CD4-positive, alpha-beta T cell treated with Interleukin-17A for 1 hour (primary cell): Measurements from ENCODE around the gene SPOCK1.

Experiments
- DNase-seq: peaks from one replicate; pipeline ENCODE4 v3.0.0-alpha.2; 2020

SPOCK1 gene

GRCh38 chr5:137491121-137491520 lies 8.0 kb downstream of the SPOCK1 start:
- DNase-seq, result no peak

GRCh38 chr5:137490591-137490990 lies 8.5 kb downstream of the SPOCK1 start:
- DNase-seq, result no peak

GRCh38 chr5:137488974-137489373 lies 10.2 kb downstream of the SPOCK1 start:
- DNase-seq, result no peak

GRCh38 chr5:137488516-137488915 lies 10.6 kb downstream of the SPOCK1 start:
- no peak for DNase-seq

- no peak for DNase-seq
These were observed 11.5 kb downstream of the SPOCK1 start for GRCh38 chr5:137487600-137487999.

- DNase-seq, result no peak
These were observed 12.4 kb downstream of the SPOCK1 start for GRCh38 chr5:137486707-137487106.

- DNase-seq, result no peak
These were observed 17.5 kb downstream of the SPOCK1 start for GRCh38 chr5:137481596-137481995.

GRCh38 chr5:137478043-137478442 lies 21.1 kb downstream of the SPOCK1 start:
- no peak for DNase-seq

- DNase-seq, result no peak
These were observed 28.3 kb downstream of the SPOCK1 start for GRCh38 chr5:137470921-137471220.

GRCh38 chr5:137470111-137470920 lies 28.8 kb downstream of the SPOCK1 start:
- DNase-seq, result no peak

- no peak for DNase-seq
These were observed 32.2 kb downstream of the SPOCK1 start for GRCh38 chr5:137466889-137467288.

GRCh38 chr5:137465930-137466329 lies 33.2 kb downstream of the SPOCK1 start:
- no peak for DNase-seq

GRCh38 chr5:137462816-137463520 lies 36.2 kb downstream of the SPOCK1 start:
- DNase-seq, result no peak

GRCh38 chr5:137462265-137462590 lies 36.9 kb downstream of the SPOCK1 start:
- DNase-seq, result no peak

GRCh38 chr5:137461391-137462264 lies 37.5 kb downstream of the SPOCK1 start:
- DNase-seq, result no peak

GRCh38 chr5:137454671-137455070 lies 44.5 kb downstream of the SPOCK1 start:
- DNase-seq, result no peak

GRCh38 chr5:137453483-137454080 lies 45.5 kb downstream of the SPOCK1 start:
- DNase-seq, result no peak

GRCh38 chr5:137450759-137451158 lies 48.4 kb downstream of the SPOCK1 start:
- no peak for DNase-seq

- no peak for DNase-seq
These were observed 50.3 kb downstream of the SPOCK1 start for GRCh38 chr5:137448868-137449267.

- no peak for DNase-seq
These were observed 52.5 kb downstream of the SPOCK1 start for GRCh38 chr5:137446615-137447014.

- DNase-seq, result no peak
These were observed 53.0 kb downstream of the SPOCK1 start for GRCh38 chr5:137446151-137446550.

GRCh38 chr5:137442660-137443059 lies 56.5 kb downstream of the SPOCK1 start:
- DNase-seq, result no peak

GRCh38 chr5:137441476-137441875 lies 57.6 kb downstream of the SPOCK1 start:
- no peak for DNase-seq
